GM10847 (cell line): Measurements from ENCODE around the gene RNF141.

Source experiments
- POLR2A ChIP-seq: IDR thresholded peaks from 2 replicates; pipeline ENCODE4 v1.6.1; 2011; ENCODE audit not compliant: insufficient read length; ENCODE audit errors: extremely low read depth

Gene RNF141

GRCh38 chr11:10542776-10543175 lies 1.8 kb upstream of the RNF141 start:
- TF ChIP-seq POLR2A: no peak

GRCh38 chr11:10541561-10541930 lies 559 bp upstream of the RNF141 start:
- no peak for TF ChIP-seq POLR2A

GRCh38 chr11:10540546-10540914 lies 457 bp downstream of the RNF141 start:
- no peak for TF ChIP-seq POLR2A

- TF ChIP-seq POLR2A: no peak
Measured at GRCh38 chr11:10539339-10539738, 1.6 kb downstream of the RNF141 start.

GRCh38 chr11:10538924-10539323 lies 2.1 kb downstream of the RNF141 start:
- TF ChIP-seq POLR2A: no peak

GRCh38 chr11:10537600-10537999 lies 3.4 kb downstream of the RNF141 start:
- no peak for TF ChIP-seq POLR2A

- TF ChIP-seq POLR2A: no peak
Measured at GRCh38 chr11:10534316-10534715, 6.7 kb downstream of the RNF141 start.

GRCh38 chr11:10533323-10533722 lies 7.7 kb downstream of the RNF141 start:
- no peak for TF ChIP-seq POLR2A

GRCh38 chr11:10532526-10532925 lies 8.5 kb downstream of the RNF141 start:
- no peak for TF ChIP-seq POLR2A

- no peak for TF ChIP-seq POLR2A
Measured at GRCh38 chr11:10529279-10529678, 11.7 kb downstream of the RNF141 start.

GRCh38 chr11:10528121-10528520 lies 12.9 kb downstream of the RNF141 start:
- TF ChIP-seq POLR2A: no peak

GRCh38 chr11:10526974-10527918 lies 13.7 kb downstream of the RNF141 start:
- no peak for TF ChIP-seq POLR2A

GRCh38 chr11:10524471-10524870 lies 16.5 kb downstream of the RNF141 start:
- no peak for TF ChIP-seq POLR2A

GRCh38 chr11:10522921-10523320 lies 18.1 kb downstream of the RNF141 start:
- TF ChIP-seq POLR2A: no peak

GRCh38 chr11:10522276-10522675 lies 18.7 kb downstream of the RNF141 start:
- TF ChIP-seq POLR2A: no peak

GRCh38 chr11:10520562-10520961 lies 20.4 kb downstream of the RNF141 start:
- no peak for TF ChIP-seq POLR2A

- TF ChIP-seq POLR2A: no peak
Measured at GRCh38 chr11:10519630-10520029, 21.4 kb downstream of the RNF141 start.
